Measurements from ENCODE around the gene PM20D2.

Gene PM20D2

GRCh38 chr6:89145956-89146717, at the start of gene PM20D2:
TSS of gene PM20D2 (plus strand) at chr6:89146055. CDS start at chr6:89146145, 90 bp downstream.
- H3K9me3 ChIP-seq (ENCODE audit: low read length) = no peaks in the 10 kb centered on the region
- H3K4me1 ChIP-seq (ENCODE audit: insufficient read depth, low read length, severe bottlenecking) = peaks cover 35% of the 10 kb centered on the region
- no peaks in the 10 kb centered on the region for H3K9me2 ChIP-seq (ENCODE audit: low read depth, low read length)
- peak within 1 kb of the TSS; percentile 90 for H3K4me3 ChIP-seq (ENCODE audit: low read depth, low read length, poor library complexity, severe bottlenecking)
- no peaks in the 10 kb centered on the region for H4K20me1 ChIP-seq (ENCODE audit: insufficient read depth, low read length)
- peak within 1 kb of the TSS; percentile 70; the same call in 1 of the 2 replicates for H2AFZ ChIP-seq (ENCODE audit: low read length)
- H3K36me3 ChIP-seq (ENCODE audit: insufficient read depth, low read length) = peaks cover 15% of the 10 kb centered on the region; the same call in 1 of the 2 replicates
- H3K79me2 ChIP-seq (ENCODE audit: insufficient read depth, low read length) = peaks cover 10% of the 10 kb centered on the region; the same call in 1 of the 2 replicates
- no peaks in the 10 kb centered on the region for H3K27me3 ChIP-seq (ENCODE audit: insufficient read depth, low read length)
- TF ChIP-seq EZH2 (IDR thresholded peaks at IDR 0.05; ENCODE audit: borderline replicate concordance, low read length) (no peak), CTCF (IDR thresholded peaks at IDR 0.05; ENCODE audit: low read length) (no peak)
- peak within 1 kb of the TSS; percentile 85 for H3K9ac ChIP-seq (ENCODE audit: low read length)
- H3K4me2 ChIP-seq (ENCODE audit: low read length) = peak within 1 kb of the TSS; percentile 71
- no peaks in the 10 kb centered on the region for H3F3A ChIP-seq (ENCODE audit: insufficient read depth, low read length)
- H3K27ac ChIP-seq (ENCODE audit: low read depth, low read length, poor library complexity, severe bottlenecking) = peak within 1 kb of the TSS; percentile 64

- H3K9ac ChIP-seq (ENCODE audit: low read length) = no peak overlapping the region
- no peaks in the 10 kb centered on the region for H3K4me1 ChIP-seq (ENCODE audit: insufficient read depth, low read length, severe bottlenecking)
- H3K27me3 ChIP-seq (ENCODE audit: insufficient read depth, low read length) = no peaks in the 10 kb centered on the region
- no peaks in the 10 kb centered on the region for H3K9me3 ChIP-seq (ENCODE audit: low read length)
- H3F3A ChIP-seq (ENCODE audit: insufficient read depth, low read length) = no peaks in the 10 kb centered on the region
- H4K20me1 ChIP-seq (ENCODE audit: insufficient read depth, low read length) = no peaks in the 10 kb centered on the region
- H2AFZ ChIP-seq (ENCODE audit: low read length) = no peak overlapping the region
- no peaks in the 10 kb centered on the region for H3K9me2 ChIP-seq (ENCODE audit: low read depth, low read length)
- TF ChIP-seq CTCF (IDR thresholded peaks at IDR 0.05; ENCODE audit: low read length) (no peak), EZH2 (IDR thresholded peaks at IDR 0.05; ENCODE audit: borderline replicate concordance, low read length) (no peak)
- H3K27ac ChIP-seq (ENCODE audit: low read depth, low read length, poor library complexity, severe bottlenecking) = no peak overlapping the region
- H3K79me2 ChIP-seq (ENCODE audit: insufficient read depth, low read length) = no peaks in the 10 kb centered on the region
- H3K4me2 ChIP-seq (ENCODE audit: low read length) = no peak overlapping the region
- H3K4me3 ChIP-seq (ENCODE audit: low read depth, low read length, poor library complexity, severe bottlenecking) = no peak overlapping the region
- H3K36me3 ChIP-seq (ENCODE audit: insufficient read depth, low read length) = no peaks in the 10 kb centered on the region
Observed at GRCh38 chr6:89098461-89098860, 47.4 kb upstream of the PM20D2 start.

- Histone ChIP-seq H2AFZ (ENCODE audit: low read length) (no peak overlapping the region), H3K27ac (ENCODE audit: low read depth, low read length, poor library complexity, severe bottlenecking) (no peak overlapping the region), H3F3A (ENCODE audit: insufficient read depth, low read length) (no peaks in the 10 kb centered on the region), H3K36me3 (ENCODE audit: insufficient read depth, low read length) (no peaks in the 10 kb centered on the region), H3K9me3 (ENCODE audit: low read length) (no peaks in the 10 kb centered on the region), H3K79me2 (ENCODE audit: insufficient read depth, low read length) (no peaks in the 10 kb centered on the region), H3K4me1 (ENCODE audit: insufficient read depth, low read length, severe bottlenecking) (no peaks in the 10 kb centered on the region), H4K20me1 (ENCODE audit: insufficient read depth, low read length) (no peaks in the 10 kb centered on the region), H3K4me2 (ENCODE audit: low read length) (no peak overlapping the region), H3K9me2 (ENCODE audit: low read depth, low read length) (no peaks in the 10 kb centered on the region), H3K27me3 (ENCODE audit: insufficient read depth, low read length) (no peaks in the 10 kb centered on the region), H3K4me3 (ENCODE audit: low read depth, low read length, poor library complexity, severe bottlenecking) (no peak overlapping the region), H3K9ac (ENCODE audit: low read length) (no peak overlapping the region)
- no peak for TF ChIP-seq CTCF (IDR thresholded peaks at IDR 0.05; ENCODE audit: low read length)
- TF ChIP-seq EZH2 (IDR thresholded peaks at IDR 0.05; ENCODE audit: borderline replicate concordance, low read length) = no peak
Observed at GRCh38 chr6:89100114-89100513, 45.7 kb upstream of the PM20D2 start.

All from OCI-LY1 (cell line).